GM18858 (cell line): Measurements from ENCODE around the gene ATP6V1F.

Experiments used
- ATAC-seq: cut with Tn5 transposase; IDR thresholded peaks from one replicate; pipeline ENCODE4 v1.9.1; 2021; ENCODE audit not compliant: unreplicated experiment

ATP6V1F gene

GRCh38 chr7:128847721-128848211 is 14.9 kb upstream of the ATP6V1F start:
- no peak for ATAC-seq

- no peak for ATAC-seq
Measured at GRCh38 chr7:128848289-128849155, 14.1 kb upstream of the ATP6V1F start.

GRCh38 chr7:128849156-128849515 is 13.5 kb upstream of the ATP6V1F start:
- ATAC-seq = no peak

DNA sequence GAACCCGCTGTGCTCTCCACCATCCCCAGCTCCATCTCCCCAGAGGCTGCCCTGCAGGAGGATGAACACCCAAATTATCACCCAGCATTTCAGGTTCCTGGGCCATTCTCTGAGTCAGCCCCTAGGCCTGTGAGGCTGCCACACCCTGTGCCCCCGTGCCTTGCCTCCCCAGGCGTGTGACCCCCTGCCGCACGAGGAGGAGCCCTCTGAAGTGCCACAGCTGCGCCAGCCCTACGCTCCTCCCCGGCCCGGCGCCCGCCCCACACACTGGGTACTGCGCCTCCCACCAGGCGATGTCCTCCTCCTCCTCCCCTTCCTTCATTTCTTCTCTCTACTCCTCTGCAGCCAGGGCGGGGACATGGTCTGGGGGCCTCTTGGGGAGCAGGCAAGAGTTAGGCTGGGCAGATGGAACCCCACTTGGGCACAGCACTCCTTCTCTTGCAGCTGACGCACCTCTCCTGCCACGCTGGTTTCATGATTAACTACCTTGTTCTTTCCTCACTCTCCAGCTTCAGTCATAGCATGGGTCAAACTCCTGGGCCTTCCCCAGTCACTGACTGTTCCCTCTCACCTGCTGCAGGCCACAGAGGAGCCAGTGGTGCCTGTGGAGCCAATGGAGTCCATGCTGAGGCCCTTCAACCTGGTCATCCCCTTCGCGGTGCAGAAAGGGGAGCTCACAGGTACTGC is 12.7 kb upstream of the ATP6V1F start:
- no peak for ATAC-seq

DNA sequence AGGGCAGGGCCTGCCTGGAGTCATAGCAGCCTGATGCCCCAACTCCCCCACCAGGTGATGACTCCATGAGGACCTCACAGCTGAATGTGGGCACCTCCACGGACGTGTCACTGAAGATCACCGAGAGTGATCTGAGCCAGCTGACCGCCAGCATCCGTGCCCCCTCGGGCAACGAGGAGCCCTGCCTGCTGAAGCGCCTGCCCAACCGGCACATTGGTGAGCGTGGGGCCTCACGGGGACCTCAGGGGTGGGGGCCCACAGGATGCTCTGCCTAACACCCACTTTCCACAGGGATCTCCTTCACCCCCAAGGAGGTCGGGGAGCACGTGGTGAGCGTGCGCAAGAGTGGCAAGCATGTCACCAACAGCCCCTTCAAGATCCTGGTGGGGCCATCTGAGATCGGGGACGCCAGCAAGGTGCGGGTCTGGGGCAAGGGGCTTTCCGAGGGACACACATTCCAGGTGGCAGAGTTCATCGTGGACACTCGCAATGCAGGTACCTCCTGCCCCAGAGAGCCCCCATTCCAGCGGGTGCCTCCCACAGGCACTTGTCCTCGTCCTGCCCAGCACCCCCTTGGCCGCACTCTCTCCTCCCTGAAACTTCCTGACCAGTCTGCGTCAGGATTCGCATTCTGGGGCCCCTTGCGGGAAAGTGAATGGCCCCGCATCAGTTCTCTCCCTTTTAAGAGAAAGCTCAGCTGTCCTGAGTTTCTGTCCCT is 10.0 kb upstream of the ATP6V1F start:
- ATAC-seq = no peak

- ATAC-seq = no peak
Measured at GRCh38 chr7:128853799-128854198, 8.9 kb upstream of the ATP6V1F start.

DNA sequence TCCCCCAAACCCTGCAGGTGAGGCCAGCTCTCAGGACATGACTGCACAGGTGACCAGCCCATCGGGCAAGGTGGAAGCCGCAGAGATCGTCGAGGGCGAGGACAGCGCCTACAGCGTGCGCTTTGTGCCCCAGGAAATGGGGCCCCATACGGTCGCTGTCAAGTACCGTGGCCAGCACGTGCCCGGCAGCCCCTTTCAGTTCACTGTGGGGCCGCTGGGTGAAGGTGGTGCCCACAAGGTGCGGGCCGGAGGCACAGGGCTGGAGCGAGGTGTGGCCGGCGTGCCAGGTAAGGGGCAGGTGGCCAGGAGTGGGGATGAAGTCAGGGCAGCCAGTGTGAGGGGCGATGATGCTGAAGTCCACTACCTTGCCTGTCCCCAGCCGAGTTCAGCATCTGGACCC is 8.3 kb upstream of the ATP6V1F start:
- no peak for ATAC-seq

DNA sequence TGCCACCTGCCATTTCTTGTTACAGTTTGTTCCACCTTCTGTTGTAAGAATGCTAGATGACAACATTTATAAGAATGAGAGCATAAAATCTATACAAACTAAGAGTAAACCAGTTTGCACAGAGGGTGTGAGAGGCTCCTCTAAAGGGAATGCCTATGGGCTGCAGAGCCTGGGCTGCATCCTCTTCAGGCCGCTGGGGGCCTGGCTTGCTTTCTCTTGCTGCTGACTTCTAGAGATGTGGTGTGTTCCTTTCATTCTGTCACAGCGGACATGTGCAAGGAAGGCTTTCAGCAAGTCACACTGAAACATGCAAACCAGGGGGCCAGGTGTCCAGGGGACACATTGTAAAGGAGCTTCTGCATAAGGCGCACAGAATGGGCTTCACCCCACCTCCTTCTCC is 7.1 kb upstream of the ATP6V1F start:
- ATAC-seq = no peak

DNA sequence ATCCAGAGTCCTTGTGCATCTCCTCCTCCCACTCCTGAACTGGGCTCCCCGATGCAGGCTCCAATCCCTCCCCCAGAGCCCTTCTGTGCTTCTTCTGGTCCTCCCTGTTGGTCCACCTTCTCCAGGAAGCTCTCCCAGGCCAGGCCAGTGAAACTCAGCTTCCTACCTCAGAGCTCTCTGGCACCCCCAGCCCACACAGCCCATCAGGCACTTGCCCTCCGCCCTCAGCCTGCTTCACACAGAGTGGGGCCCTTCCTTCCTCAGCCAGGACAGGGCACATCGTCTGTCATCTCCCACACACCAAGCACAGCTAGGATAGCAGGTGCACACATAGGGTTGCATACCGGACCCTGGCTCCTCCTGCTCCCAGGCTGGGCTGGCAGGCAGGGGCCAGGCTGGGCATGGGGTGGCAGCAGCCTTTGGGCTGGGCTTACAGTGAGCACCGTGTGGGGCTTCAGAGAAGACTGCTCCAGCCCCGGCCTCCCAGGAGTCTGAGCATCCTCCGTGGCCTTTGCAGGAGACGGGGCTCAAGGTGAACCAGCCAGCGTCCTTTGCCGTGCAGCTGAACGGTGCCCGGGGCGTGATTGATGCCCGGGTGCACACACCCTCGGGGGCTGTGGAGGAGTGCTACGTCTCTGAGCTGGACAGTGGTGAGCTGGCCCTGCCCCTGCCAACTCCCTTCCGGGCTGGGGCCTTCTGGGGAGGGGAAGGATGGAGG is 6.5 kb upstream of the ATP6V1F start:
- no peak for ATAC-seq

- no peak for ATAC-seq
Measured at GRCh38 chr7:128858380-128859231, 4.0 kb upstream of the ATP6V1F start.

GRCh38 chr7:128859232-128860157 is 3.2 kb upstream of the ATP6V1F start:
- ATAC-seq = no peak

DNA sequence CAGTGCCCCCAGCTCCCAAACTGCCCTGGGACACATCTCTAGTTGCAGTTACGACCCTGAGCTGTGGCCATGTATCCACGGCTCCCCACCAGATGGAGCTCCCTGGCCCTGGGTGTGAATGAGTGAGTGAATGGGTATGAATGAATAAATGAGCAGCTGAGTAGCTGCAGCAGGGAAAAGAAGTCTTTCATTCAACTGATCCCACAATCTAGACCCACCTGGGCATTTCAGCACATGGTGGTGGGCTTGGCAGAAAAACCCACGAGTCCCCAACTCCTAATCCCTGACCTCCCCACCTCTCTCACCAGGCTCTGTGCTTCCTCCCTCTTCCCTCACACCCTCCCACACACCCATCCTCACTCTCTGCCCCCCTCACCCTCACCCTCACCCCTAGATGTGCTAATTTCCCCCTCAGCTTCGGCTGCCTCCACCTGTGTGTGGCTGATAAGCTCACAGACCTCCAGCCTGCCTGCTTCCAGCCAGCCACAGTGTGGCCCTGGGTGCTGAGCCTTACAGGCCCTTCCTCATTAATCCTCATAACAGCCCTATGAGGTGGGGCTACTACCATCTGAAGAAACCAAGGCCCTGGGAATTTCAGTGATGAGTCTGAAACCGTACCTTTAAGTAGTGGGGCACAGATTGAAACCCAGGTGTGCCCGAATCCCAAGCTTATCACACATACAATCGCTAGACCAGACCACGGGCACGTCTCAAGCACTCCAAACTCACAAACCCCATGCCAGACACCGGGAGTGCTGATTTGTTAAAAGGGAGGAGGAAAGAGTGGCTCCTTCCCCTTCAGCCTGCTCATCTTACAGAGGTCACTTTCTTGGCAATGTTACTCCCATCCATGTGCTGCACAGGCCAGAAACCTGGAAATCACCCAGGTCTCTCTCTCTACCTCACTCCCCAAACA is 2.2 kb upstream of the ATP6V1F start:
- no peak for ATAC-seq

GRCh38 chr7:128861957-128862570 is 592 bp upstream of the ATP6V1F start:
- no peak for ATAC-seq

GRCh38 chr7:128863433-128863989 is 855 bp downstream of the ATP6V1F start:
- peak; percentile 29 for ATAC-seq

GRCh38 chr7:128865303-128865702 is 2.6 kb downstream of the ATP6V1F start:
- ATAC-seq = no peak

- ATAC-seq = no peak
Measured at GRCh38 chr7:128865996-128866877, 3.6 kb downstream of the ATP6V1F start.
